Right hindlimb (tissue), 1 donor: ENCODE results near the gene TCOF1.
A peak's percentile ranks its signal among the peaks of the same experiment; 100 is the strongest.
"Not testable (repeated sequence)": the region's sequence is repeated elsewhere in the genome, so short reads cannot be mapped to it uniquely, and the experiment has no call there.

Experiments
- DNase-seq: peaks from one replicate; pipeline ENCODE4 v3.0.0-alpha.2; 2018

Gene TCOF1

DNA sequence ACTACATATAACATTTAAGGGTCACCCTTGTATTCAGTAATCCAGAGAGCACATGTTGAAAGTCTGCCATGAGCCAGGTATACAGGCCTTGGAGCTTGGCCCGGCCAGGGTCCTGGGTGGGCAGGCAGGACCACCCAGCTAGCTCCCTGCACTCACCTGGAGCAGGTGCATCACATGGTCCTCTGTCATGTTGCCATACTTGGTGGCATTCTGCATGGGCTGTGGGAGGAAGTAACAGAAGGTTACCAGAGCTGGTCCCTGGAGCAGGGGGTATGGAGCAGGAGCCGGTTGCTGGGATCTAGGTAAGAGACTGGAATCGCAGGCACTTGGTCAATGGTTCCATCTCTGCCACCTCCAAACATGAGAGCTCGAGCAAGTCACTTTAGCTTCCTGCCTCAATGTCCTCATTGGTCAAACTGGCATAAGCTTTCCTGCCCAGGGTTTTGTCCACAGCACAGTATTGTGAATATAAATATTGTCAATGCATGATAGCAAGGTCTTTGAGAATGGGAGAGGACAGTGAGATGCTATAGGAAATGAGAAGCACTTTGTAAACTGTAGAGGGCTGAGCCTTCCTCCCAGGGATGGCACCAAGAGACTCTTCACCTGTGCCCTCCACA, 48.7 kb downstream of the TCOF1 start:
- no peak for DNase-seq

DNA sequence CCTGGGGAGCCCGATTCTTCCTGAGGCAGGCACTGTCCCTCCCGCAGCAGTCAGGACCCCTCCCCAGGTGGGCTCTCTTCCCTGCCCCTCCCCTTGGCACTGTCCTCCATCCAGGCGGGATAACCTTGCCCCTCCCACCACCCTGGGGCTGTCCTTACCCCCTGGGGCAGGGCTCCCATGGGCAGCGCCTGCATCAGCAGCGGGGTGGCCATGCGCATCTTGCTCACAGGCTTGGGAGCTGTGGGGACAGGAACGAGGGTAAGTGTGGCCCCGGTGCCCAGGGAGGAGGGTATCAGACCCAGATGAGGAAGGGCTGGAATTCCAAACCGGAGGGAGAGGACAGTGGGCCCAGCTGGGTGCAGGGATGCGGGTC, 49.2 kb downstream of the TCOF1 start:
- no peak for DNase-seq

DNA sequence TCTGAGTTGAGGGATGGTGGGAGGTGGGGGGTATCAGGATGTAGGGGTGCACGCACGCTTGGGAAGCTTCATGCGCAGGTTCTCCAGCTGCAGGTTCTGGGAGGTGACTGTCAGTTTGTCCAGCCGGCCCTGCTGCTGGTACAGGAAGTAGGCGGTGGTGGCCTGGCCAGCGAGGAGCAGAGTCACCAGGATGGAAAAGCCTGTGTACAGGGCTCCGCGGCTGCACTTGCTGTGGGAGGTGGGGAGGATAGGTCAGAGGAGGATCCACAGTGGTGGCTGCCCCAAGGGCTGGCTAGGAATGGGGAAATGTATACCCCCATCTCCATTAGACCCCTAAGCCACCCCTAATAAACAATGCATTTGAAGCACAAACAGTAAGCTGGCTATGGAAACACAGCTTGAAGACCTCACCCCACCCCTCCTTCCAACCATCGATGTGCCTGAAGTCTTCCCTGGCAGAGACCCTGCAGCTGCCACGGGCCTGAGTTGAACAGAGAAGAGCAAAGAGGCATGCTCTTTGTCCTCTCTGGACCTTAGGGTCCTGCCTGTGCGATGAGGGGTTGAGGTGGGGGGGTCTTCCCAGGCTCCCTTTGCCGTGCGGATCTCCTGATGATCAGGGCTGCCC, 49.7 kb downstream of the TCOF1 start:
- DNase-seq, result no peak

DNA sequence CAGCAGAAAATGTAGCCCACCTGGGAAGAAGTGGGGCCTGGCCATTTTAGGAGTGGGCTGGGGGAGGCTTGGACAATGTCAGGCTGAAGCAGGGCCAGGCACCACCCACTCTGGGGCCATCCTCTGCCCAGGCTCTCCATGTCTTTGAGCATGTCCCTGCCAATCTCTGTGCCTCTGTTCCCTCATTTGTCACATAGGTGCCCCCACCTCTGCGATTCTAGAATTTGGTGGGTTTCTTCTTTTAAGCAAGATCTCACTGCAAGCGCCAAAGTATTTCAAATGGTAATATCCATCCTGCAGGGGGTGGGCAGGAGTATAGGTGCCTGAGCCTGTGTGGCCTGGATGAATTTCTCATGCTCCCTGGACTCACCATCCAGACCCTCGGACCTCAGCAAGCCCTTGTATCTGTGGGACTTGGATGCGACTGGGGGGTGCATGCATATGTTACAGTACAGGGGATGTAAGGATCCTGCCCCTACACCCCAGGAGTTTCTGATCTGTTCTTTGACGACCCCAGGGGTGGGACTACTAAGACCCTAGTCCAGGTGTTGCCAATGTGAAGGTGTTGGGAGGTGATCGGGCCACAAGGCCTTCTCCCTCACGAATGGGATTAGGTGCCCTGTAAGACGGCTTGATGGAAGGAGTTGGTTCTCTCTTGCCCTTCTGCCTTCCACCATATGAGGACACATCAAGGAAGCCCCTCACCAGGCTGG, 50.9 kb downstream of the TCOF1 start:
- DNase-seq, result no peak

DNA sequence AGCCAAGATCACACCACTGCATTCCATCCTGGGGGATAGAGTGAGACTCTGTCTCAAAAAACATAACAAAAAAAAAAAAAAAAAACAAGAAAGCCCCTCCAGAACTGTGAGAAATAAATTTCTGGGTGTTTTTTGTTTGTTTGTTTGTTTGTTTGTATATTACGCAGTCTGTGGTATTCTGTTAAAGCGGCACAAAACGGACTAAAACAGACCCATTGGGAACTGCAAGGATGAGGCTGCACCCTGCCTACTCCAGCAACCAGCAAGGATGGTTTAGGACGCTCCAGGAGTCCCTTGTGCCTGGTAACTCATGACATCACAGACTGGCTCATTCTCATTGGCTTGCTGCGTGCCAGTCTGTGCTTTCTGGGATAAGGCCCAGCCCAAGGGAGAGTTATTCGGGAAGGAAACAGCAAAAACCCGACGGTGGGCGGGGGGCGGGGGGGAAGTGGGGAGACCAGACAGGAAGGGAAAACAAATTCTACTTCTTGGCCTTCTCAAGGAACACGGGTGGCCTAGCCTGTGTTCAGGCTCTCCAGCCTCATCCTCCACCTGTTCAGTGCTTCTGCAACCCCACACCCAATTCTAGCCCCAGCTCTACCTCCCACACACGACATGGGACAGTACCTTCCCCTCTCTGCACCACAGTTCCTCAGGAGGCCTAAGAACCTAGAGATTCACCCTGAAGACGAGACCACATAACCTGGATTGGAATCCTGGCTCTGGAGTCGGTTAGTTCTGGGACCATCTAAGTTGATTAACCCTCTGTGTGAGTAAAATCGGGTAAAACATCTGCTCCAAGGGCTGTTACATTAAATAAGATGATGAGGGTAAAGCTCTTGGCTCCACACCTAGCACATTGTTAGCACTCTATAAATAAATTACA, 52.4 kb downstream of the TCOF1 start:
- peak; percentile 84 for DNase-seq

DNA sequence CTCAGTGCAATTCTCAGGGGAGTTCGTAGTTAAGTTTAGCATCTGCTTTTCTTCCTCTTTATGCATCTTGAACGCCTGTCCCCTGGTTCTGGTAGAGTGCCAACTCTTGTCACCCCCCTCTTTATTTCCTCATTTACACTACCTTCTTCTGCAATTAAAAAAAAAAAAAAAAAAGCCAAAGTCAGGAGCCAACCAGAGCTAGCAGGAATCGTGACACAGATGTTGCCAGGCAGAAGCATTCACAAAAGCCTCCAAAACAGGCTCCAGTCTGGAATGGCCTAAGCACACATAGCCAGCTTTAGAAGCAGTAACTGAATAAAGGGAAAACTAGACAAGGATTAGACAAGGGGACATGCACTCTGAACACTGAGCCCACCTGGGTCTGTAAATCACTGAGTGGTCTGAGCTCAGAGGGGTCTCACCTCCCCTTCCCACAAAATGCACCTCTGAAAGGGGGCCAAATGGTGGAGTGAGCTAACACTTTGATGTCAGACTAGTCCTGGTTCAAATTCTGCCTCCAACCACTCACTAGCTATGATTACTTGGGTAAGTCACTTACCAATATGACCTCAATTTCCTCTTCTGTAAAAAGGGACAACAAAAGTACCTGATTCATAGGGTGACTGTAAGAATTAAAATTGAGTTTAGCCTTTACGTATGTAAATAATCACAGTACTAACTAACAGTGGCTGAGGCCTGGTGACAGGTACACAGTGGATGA, 53.2 kb downstream of the TCOF1 start:
- peak; percentile 83 for DNase-seq

DNA sequence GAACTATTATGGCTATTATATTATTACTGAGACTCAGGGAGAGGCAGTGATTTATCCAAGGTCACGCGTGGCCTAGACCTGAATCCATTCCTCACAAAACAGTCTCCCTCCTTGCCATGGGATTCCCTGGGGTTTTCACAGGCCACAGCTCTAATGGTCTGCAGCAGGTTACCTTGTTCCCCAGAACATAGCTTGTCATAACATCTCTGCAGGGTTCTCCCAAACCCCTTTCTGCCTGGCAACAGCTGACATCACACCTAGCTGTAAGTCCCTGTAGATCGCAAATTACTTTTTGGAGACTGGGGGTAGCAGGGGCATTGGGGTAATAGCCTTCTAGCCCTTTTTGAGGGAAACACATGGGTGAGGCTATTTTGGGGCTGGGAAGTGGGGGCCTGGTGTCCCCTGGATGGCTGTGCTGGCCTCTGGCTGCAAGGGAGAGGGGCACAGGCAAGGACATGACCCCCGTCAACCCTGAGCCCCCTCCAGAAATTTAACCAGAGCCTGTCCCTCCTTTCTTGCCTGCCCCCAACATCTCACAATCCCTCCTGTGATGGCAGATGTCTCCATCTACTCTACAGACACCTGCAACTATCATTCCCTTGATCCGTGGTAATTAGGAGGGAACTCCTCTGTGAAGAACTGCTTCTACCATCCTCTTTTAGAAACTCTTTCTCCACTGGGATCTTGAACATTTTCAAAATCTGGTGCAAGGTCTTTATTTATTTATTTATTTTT, 53.9 kb downstream of the TCOF1 start:
- no peak for DNase-seq

DNA sequence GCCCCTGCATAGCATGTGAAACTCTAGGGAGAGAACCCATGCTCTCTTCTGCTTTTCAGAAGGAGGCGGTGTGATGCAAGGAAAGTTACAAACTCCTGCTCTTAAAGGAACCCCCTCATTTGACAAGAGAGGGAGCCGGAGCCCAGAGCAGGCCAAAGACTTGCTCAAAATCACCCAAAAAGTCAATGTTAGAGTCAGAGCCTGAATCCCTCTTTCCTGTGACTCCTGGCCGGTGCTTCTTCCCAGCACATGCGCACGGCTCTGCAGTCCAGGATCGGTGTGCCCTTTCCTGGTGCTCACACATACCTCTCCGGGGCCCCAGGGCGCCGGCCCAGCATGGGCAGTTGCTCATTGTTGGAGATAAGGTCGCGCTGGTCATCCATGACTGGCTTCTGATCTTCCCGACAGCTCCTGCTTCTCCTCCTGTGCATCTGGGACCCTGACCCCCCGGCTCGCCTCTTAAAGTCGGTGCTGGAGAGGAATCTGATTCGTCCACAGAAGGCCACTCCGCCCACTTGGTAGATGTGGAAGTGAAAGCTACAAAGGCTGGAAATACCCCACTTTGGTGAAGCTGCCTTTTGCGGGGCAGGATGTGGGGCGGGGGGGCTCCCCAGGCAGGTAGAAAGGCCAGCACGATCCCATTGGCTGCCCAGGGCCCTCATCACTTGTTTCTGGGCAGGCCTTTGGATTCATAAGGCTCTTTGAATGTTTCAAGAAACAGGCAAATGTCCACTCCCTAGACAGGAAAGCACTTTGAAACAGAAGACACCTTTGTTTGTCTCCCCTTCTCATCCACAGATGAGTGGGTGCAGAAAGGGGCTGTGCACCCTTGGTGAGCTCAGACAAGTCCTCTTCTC, 55.0 kb downstream of the TCOF1 start, which contains the start of gene CD74:
Gene CD74 (minus strand): TSS at position 592 of the 857 bp plus-strand sequence. CDS start 161 bp downstream, at position 431.
- DNase-seq, result peak; percentile 75

DNA sequence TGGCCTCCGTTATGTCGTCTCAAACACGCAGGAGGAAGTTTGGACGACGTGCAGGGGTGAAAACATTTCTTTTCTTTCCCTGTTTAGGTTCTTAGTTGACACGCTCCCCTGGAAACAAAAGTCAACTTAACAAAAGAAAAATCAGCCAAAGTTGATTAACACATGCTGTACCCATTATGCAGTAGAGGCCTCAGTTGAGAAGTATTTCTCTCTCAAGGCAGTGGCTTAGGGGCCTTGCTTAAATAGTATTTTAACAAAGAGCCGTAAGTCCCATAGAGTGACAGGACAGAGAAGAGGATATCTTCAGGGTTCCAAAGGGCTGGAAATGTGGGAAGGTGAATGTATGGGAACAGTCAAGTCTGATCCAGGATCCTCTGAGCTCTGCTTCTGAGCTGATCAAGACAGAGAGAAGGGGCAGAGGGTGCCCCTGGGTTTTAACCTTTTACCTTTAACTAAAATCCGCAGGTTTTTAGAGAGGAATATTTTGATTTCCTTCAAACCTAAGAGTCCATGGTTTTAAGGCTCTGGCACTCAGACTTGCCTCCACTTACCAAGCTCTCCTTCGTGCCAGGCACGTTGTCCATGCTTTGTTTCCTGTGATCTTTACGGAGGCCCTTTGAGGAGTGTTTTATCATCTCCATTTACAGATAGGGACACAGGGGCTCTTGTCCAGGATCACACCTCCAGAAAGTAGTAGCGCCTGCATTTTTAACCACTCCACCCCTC, 55.8 kb downstream of the TCOF1 start:
- DNase-seq, result no peak

DNA sequence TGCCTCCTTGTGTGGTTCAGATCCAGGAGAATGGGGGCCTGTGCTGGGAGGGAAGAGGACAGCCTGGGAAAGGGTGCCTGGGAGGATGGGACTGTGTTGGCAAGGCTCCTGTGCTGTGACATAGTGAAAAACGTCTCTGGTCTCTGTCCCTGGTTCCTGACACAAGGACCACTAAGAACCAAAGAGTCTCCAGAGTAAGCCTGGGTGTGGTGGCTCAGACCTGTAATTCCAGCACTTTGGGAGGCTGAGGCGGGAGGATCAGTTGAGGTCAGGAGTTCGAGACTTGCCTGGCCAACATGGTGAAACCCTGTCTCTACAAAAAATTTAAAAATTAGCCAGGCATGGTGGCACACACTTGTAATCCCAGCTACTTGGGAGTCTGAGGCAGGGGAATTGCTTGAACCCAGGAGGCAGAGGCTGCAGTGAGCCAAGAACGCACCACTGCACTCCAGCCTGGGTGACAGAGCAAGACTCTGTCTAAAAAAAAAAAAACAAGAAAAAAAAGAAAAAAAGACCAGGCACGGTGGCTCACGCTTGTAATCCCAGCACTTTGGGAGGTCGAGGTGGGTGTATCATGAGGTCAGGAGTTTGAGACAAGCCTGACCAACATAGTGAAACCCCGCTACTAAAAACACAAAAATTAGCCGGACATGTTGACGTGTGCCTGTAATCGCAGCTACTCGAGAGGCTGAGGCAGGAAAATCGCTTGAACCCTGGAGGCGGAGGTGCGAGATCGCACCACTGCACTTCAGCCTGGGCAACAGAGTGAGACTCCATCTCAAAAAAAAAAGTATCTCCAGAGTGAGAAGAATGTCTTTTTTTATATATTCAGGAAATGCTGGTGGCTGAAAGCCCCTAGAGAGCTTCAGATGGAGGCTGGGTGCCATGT, 56.6 kb downstream of the TCOF1 start:
- DNase-seq, result not testable (repeated sequence)

DNA sequence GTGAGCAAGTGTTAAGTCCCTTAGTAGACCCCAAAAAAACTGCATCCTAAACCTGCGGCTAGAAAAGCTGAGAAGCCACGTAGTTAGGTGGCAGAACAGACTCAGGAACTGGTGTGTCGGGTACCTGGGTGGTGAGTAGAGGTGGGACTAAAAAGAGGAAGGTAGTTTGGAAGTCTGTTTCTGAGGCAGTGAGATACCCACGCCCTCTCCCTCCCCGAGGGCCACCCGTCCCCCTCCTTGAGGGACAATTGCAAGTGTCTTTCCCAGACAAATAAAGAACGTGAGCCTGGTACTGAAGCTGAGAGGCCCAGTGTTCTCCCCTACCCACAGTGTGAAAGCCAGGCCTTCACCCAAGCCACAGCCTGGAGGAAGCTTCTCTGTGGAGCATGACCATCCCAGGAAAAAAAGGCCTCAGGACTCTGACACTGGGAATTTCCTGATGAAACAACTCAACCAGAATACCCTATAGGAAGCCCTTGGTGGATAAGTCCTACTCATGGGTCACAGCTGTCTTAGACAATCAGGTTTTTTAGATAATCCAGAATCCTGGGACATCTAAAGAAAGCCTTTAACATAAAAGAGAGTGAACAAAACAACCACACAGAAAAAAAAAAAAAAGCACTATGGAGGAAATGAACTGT, 62.3 kb downstream of the TCOF1 start:
- no peak for DNase-seq

DNA sequence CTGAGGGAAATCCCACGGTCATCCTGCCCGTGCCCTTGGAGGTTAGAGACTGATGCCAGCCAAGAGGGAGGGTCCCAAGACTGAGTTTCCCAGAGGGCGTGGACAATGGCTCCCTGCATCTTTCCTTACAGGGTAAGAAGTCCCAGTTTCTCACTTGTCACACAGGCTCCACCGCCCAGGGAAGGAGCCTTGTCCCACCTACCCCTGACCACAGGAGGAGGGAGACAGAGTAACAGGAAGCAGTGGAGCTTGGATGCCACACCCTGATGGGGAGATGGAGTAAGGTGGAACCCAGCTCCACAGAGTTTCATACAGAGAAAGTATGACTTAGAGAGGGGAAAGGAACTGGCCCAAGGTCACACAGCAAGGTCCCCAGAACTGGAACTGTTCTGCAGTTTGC, 64.6 kb downstream of the TCOF1 start:
- DNase-seq, result no peak

DNA sequence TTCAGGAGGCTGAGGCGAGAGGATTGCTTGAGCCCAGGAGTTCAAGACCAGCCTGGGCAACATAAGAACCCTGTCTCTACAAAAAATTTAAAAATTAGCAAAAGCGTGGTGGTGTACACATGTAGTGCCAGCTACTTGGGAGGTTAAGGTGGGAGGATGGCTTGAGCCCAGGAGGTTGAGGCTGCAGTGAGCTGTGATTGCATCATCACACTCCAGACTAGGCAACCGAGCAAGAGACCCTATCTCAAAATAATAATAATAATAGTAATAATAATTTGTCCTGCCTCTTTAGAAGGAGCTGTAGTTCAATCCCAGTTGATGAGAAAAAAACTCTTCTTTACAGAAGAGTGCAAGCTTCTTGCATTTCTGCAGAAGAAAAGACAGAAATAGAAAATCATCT, 65.3 kb downstream of the TCOF1 start:
- DNase-seq, result no peak

DNA sequence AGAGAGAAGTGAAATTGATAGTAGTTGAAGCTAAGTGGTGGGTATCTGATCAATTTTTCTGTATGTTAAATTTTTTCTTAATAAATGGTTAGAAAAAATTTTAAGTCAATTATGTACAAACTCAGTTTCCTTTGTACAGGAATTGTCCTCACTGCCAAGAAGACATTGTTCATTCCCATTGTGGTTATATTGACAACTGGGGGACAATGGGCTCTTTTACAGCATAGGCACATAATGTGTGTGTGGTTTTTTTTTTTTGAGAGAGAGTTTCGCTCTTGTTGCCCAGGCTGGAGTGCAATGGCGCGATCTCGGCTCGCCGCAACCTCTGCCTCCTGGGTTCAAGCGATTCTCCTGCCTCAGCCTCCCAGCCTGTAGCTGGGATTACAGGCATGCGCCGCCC, 68.7 kb downstream of the TCOF1 start:
- DNase-seq, result not testable (repeated sequence)

DNA sequence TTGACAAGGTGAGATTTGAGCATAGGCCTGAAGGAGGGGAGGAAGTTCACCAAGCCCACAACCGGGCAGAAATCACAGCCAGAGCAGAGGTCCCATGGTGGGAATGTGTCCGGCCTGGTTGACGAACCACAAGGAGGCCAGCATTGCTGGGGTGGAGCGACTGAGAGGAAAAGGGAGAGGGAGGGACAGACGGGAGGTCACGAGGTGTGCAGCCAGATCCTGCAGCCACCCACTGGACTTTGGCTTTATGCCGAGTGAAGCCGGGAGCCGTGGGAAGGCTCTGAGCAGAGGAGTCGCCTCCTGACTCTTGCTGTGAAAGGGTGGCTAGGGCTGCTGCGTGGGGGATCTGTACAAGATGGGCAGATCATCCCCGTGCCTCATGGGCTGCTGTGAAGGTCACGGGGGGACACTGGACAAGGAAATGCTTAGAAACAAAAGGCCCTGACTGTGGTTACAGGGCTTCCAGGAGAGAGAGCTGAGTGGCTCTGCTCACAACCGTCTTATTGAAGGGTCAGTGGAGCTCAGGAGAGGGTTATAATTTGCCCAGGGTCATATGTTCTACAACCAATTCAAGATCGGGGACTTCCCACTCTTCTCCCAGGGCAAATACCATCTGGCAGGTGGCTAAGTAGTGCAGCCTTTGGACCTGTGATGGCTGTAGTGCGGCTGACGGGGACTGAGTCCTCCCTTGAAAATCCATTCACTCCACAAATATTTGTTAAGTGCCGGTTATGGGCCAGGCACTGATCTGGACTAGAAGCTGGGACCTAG, 70.8 kb downstream of the TCOF1 start:
- DNase-seq, result no peak

DNA sequence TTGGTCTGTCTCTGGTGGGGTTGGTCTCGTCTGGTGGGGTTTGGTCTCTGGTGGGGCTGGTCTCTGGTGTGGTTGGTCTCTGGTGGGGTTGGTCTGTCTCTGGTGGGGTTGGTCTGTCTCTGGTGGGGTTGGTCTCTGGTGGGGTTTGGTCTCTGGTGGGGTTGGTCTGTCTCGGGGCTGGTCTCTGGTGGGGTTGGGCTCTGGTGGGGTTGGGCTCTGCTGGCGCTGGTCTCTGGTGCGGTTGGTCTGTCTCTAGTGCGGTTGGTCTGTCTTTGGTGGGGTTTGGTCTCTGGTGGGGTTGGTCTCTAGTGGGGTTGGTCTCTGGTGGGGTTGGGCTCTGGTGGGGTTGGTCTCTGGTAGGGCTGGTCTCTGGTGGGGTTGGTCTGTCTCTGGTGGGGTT, 71.5 kb downstream of the TCOF1 start:
- DNase-seq, result no peak

DNA sequence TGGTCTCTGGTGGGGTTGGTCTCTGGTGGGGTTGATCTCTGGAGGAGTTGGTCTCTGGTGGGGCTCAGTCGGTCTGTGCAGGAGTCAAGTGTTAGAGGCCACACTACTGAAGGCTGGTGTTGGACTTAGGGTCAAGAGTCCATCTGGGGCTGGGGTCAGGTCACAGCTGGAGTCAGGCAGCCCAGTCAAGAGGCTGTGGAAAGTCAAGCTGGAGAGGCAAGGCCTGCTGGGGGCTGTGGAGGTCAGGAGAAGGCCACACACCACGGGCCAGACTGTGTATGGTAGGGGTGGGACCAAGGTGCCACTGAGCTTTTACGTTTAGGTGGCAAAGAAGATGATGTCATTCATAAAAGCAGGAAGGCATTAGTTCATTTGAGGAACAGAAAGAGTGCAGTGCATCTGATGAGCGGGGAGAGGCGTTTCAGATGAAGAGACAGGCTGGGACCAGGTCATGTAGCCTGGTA, 71.9 kb downstream of the TCOF1 start:
- no peak for DNase-seq

DNA sequence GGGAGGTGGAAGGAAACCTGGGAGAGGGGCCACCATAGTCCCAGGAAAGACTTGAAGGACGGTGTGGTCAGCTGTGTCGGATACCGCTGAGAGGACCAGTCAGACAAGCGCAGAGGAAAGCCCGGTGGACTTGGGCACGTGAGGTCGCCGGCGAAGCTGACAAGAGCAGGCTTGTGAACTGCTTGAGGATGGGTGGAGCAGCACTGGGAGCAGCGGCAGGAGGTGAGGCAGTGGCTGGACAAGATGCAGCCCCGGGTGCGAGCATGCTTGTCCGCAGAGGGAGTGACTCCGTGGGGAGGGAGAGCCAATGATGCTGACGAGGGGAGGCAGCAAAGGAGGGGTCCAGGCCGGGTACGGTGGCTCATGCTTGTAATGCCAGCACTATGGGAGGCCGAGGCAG, 73.6 kb downstream of the TCOF1 start:
- no peak for DNase-seq
